Measurements from ENCODE around the gene TENT5C.
A peak's percentile ranks its signal among the peaks of the same experiment; 100 is the strongest.

Gene TENT5C

GRCh38 chr1:117592155-117592554 is 13.7 kb upstream of the TENT5C start:
- no peak for DNase-seq

GRCh38 chr1:117594261-117594990 is 11.4 kb upstream of the TENT5C start:
- peak; percentile 73 for DNase-seq

DNA sequence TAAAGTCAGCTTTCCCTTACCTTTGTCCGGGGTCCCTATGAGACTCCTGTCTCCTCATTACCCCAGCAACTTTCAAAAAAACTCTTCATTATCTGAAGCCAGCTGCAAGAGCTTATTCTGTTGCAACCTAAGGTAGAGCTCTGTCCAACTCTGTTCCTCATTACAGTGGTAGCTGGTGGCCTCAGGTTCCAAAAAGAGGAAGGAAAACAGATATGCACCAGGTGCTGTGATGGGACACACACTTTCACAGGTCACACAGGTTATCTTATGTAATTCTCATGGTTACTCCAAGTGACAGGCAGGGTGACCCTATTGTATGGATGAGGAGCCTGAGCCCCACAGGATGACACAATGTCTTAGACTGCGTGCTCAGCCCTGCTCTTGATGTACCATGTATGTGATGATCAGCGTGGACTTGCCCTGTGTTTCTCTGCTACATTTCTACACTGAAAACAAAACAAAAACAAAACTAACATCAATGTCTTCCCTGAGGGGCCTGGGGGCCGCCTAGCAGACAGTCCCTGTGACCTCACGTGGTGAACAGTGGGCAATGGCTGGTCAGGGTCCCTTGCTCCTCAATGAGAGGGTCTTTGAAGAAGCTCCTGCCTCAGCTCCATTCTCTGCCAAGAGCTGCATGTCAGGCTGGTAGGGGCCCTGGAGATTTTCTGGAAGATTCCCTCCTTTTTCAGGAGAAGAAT is 9.7 kb upstream of the TENT5C start:
- peak; percentile 74 for DNase-seq

GRCh38 chr1:117598489-117598888 is 7.4 kb upstream of the TENT5C start:
- DNase-seq = no peak

DNA sequence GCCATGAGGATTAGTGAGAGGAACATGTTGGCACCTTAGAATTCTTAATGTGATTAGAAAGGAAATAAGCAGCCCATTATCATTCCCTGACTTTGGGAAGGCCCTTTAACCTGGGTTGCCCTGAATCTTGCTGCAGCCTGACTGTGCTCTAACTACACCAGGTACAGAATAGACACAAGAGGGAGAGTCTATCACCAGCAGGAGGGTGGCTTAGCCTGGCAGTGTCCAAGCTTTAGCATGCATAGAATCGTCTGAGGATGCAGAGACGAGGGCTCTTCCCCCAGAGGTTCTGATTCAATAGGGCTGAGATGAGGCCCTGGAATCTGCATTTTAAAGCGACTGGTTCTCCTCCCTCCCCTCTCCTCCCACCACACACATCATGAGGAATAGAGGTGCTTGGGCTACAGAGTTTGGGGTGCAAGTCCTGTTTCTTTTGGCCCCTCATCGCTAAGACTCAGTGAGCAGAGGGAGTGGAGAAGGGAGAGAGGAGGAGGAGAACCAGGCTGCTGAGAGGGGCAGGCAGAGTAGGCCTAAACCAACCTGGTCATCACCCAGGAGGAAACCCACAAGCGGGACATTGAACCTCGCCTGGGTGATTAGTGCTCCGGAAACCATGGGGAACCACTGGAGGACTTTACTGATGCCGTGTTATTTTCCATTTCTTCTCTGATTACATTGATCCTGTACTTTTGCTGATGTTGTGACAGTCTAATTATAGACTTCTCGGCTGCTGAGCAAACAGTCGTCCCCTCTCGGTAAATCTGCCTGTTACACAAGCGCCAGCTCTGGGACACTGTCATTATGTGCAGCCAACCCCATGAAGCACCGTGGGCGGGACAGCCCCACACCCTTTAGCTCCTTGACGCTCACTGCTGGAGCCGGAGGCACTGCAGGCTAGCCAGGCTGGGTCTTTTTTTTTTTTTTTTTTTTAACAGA is 6.3 kb upstream of the TENT5C start:
- DNase-seq = peak; percentile 28

GRCh38 chr1:117600325-117600943 is 5.4 kb upstream of the TENT5C start:
- DNase-seq = no peak

DNA sequence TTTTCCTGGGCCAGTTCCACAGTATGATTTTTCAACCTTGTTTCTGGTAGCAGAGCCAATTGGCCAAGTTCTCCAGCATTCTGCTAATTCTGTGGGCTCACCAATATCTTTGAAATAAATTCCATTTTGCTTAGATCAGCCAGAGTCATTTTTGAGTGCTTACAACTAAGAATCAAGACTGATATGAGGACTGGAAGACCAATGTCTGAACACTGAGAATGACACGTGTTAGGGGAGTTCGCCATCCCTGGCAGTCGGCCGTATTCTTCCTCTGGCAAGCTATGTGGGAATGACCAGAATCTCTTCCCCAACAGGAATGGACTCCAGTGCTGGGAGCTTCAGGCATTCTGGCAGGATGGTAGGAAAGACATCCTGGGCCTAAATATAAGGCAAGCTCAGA is 4.9 kb upstream of the TENT5C start:
- no peak for DNase-seq

DNA sequence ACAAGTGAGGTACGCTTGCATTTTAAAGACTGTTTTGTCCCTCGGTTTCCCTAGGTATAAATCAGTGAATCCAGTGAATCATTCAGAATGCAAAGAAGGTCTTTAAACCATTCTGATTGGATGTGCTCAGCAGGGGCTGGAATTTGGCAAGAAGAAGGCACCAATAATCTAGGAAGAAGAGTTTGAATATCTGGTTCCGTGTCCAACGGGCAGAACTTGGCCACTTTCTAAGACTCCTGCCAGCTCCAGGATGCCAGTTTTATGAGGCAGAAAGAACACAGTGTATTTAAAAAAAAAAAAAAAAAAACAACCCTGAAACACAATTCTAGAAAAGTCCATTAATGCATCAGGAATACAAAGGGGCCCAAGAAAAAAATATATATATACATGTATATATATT is 3.0 kb upstream of the TENT5C start:
- DNase-seq = no peak

DNA sequence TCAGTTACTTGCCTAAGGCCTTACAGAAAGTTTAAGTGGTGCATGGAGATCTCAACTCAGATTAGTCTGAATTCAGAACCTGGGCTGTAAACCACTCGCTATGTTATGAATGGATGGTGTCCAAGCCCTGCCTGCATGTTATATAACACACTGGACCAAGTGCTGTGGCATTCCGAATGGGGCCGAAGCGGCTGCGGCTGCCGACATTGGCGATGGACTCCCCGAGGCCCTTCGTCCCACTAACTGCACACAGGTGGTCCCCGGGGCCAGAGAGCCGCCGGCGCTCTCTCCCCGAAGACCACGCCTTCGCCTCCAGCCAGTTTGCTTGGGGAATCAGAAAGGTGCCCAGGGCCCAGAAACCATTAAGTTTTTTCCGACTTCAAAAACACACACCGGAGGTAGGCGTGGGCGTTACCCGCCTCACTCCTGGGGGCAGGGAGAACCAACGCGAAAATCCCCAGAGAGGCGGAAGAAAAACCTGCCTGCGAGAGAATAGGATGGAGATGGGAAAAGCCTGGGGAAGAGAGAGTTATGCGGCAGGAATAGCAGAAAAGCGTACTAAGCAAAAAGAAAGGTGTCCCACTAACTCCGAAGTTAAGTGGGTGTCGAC is 579 bp upstream of the TENT5C start:
- DNase-seq = no peak

- DNase-seq = peak; percentile 58
Measured at GRCh38 chr1:117606649-117607430, 992 bp downstream of the TENT5C start.

GRCh38 chr1:117607471-117607870 is 1.6 kb downstream of the TENT5C start:
- peak; percentile 76 for DNase-seq

- DNase-seq = no peak
Measured at GRCh38 chr1:117608115-117608615, 2.3 kb downstream of the TENT5C start.

- no peak for DNase-seq
Measured at GRCh38 chr1:117608758-117609157, 2.9 kb downstream of the TENT5C start.

DNA sequence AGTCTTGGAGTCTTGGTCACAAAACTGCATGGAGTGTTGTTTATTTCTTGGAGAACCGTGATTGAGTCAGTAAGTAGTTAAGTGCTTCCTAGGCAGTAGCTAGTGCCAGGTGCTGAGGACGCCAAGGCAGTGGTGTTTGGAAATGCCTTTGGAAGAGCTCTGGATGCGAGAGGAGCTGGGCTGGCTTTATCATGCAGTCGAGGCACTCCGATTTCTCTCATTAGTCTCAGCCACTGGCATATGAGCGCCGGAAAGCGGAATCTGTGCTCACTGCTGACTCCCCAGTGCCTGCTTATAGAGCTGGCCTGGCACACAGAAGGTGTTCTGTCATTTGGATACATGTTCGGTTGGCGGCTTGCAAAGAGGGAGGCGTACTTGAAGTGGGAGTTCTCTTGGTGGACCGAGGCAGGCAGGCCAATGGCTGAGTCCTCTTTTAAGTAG is 3.6 kb downstream of the TENT5C start:
- DNase-seq = peak; percentile 65

DNA sequence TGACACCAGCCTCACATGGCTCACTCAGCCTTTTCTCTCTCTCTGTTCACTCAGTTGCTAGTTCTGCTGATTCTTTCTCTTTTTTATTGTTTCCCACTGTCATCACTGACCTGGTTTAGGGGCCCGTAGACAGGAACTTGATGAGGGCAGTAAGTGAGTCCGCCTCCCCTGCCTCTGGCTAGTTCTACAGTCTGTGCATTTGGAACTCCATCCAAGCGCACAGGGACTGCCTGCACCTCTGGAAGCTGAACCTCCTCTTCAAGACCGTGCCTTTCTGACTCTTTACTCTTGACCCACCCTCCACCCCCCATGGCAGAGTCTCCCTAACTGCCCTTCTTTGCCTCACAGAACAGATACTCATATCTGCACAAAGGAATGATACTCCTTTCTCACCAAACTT is 4.2 kb downstream of the TENT5C start:
- DNase-seq = peak; percentile 54

GRCh38 chr1:117611121-117611601 is 5.3 kb downstream of the TENT5C start:
- DNase-seq = peak; percentile 63

- no peak for DNase-seq
Measured at GRCh38 chr1:117611894-117612483, 6.1 kb downstream of the TENT5C start.

DNA sequence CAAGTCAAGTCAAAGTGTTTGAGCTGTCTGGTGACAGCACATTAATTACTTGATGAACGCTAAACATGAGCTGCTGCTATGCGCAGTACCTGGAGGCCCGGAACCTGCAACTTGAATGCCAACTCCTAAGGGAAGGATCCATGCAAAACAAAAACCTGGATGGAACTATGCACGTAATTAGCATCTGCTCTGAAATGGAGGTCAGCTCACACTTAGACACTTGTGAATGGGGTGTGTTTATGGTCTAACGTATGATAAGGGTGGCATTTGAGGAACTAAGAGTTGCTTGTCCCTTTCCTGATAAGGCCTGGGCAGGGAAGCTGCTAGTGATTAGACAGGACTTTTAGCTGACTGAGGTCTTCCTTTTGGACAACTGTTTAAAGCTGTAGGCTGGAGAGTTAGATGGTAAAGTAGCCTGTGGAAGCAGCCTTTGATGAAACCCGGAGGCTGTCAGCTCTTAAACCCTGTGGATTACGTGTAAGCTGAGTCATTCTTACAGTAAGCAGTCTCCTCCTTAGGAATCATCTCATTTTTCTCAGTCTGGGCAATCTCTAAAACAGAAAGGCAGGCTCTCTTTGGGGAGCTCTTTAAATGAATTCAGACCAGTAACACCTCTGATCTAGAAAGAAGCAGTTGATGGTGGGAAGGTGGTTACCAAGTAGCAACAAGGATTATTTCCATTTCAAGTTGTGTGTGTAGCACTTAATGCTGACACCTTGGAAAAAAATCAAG is 6.8 kb downstream of the TENT5C start:
- peak; percentile 59 for DNase-seq

- DNase-seq = peak; percentile 17
Measured at GRCh38 chr1:117613249-117613968, 7.6 kb downstream of the TENT5C start.

All from RPMI8226 (cell line).